Ishikawa (cell line): Measurements from ENCODE around the gene MAML2.

Experiments used
- CEBPB ChIP-seq: IDR thresholded peaks from 2 replicates; pipeline ENCODE4 v1.6.1; 2012
- CREB1 ChIP-seq: IDR thresholded peaks from 2 replicates; pipeline ENCODE4 v1.6.1; 2012; ENCODE audit warnings: low read depth
- EGR1 ChIP-seq: IDR thresholded peaks from 2 replicates; pipeline ENCODE4 v1.6.1; 2012
- EP300 ChIP-seq: IDR thresholded peaks from 2 replicates; pipeline ENCODE4 v1.6.1; 2012; ENCODE audit warnings: borderline replicate concordance
- FOXM1 ChIP-seq: IDR thresholded peaks from 2 replicates; pipeline ENCODE4 v1.6.1; 2012; ENCODE audit warnings: low read depth, borderline replicate concordance
- MAX ChIP-seq: IDR thresholded peaks from 2 replicates; pipeline ENCODE4 v1.6.1; 2012
- NFIC ChIP-seq: IDR thresholded peaks from 2 replicates; pipeline ENCODE4 v1.6.1; 2012
- RAD21 ChIP-seq: IDR thresholded peaks from 2 replicates; pipeline ENCODE4 v1.6.1; 2012; ENCODE audit warnings: low read depth
- REST ChIP-seq: IDR thresholded peaks from 2 replicates; pipeline ENCODE4 v1.6.1; 2012; ENCODE audit warnings: low read depth, mild to moderate bottlenecking
- TAF1 ChIP-seq: IDR thresholded peaks from 2 replicates; pipeline ENCODE4 v1.6.1; 2012; ENCODE audit warnings: low read depth, mild to moderate bottlenecking
- TCF12 ChIP-seq: IDR thresholded peaks from 2 replicates; pipeline ENCODE4 v1.6.1; 2012; ENCODE audit warnings: low read depth
- TEAD4 ChIP-seq: IDR thresholded peaks from 2 replicates; pipeline ENCODE4 v1.6.1; 2012
- USF1 ChIP-seq: IDR thresholded peaks from 2 replicates; pipeline ENCODE4 v1.6.1; 2012
- YY1 ChIP-seq: IDR thresholded peaks from 2 replicates; pipeline ENCODE4 v1.6.1; 2012; ENCODE audit warnings: low read depth
- ZBTB7A ChIP-seq: IDR thresholded peaks from 2 replicates; pipeline ENCODE4 v1.6.1; 2012; ENCODE audit warnings: low read depth

Gene MAML2

GRCh38 chr11:95939091-95939490 is 403.9 kb downstream of the MAML2 start:
- no peak for TF ChIP-seq EGR1
- TF ChIP-seq MAX = no peak
- no peak for TF ChIP-seq CEBPB

GRCh38 chr11:95937358-95937757 is 405.6 kb downstream of the MAML2 start:
- no peak for TF ChIP-seq TAF1
- no peak for TF ChIP-seq YY1
- TF ChIP-seq RAD21 = no peak
- no peak for TF ChIP-seq TCF12
- no peak for TF ChIP-seq CREB1
- TF ChIP-seq EGR1 = no peak
- no peak for TF ChIP-seq REST
- no peak for TF ChIP-seq CEBPB
- no peak for TF ChIP-seq EP300
- TF ChIP-seq MAX = no peak
- TF ChIP-seq FOXM1 = no peak
- TF ChIP-seq NFIC = no peak
- no peak for TF ChIP-seq ZBTB7A
- TF ChIP-seq TEAD4 = no peak
- no peak for TF ChIP-seq USF1

- no peak for TF ChIP-seq REST
- no peak for TF ChIP-seq NFIC
- TF ChIP-seq CREB1 = no peak
- no peak for TF ChIP-seq TCF12
- TF ChIP-seq TAF1 = no peak
- TF ChIP-seq EP300 = no peak
- no peak for TF ChIP-seq RAD21
- TF ChIP-seq EGR1 = no peak
- TF ChIP-seq MAX = no peak
- TF ChIP-seq USF1 = no peak
- no peak for TF ChIP-seq CEBPB
- no peak for TF ChIP-seq ZBTB7A
- no peak for TF ChIP-seq FOXM1
- TF ChIP-seq TEAD4 = no peak
- TF ChIP-seq YY1 = no peak
Measured at GRCh38 chr11:95933594-95933993, 409.4 kb downstream of the MAML2 start.

- TF ChIP-seq RAD21 (no peak), USF1 (no peak), CREB1 (no peak), REST (no peak), EGR1 (no peak), CEBPB (no peak), FOXM1 (no peak), MAX (no peak), TEAD4 (no peak), TCF12 (no peak), YY1 (no peak)
Measured at GRCh38 chr11:95931916-95932315, 411.1 kb downstream of the MAML2 start.
